GM13977 (cell line): ENCODE data around the gene GPC5.

Source experiments
- DNase-seq: peaks from one replicate; pipeline ENCODE4 v3.0.0; 2012; ENCODE audit warnings: low spot score
- CTCF ChIP-seq: IDR thresholded peaks from 2 replicates; pipeline ENCODE4 v1.5.1; 2012; ENCODE audit warnings: mild to moderate bottlenecking, control low read depth; ENCODE audit not compliant: insufficient read depth; ENCODE audit errors: extremely low read depth, missing control alignments
- in situ Hi-C: fragments of 300-500 bp; cut with MboI; formaldehyde crosslinking; loops from one replicate; pipeline ENCODE4 v1.12.0; 2022; ENCODE audit warnings: low sequenced_read_pairs, low pct_unique_long_range_greater_than_20kb, mixed read lengths, inconsistent platforms; ENCODE audit not compliant: unreplicated experiment

GPC5 gene

DNA sequence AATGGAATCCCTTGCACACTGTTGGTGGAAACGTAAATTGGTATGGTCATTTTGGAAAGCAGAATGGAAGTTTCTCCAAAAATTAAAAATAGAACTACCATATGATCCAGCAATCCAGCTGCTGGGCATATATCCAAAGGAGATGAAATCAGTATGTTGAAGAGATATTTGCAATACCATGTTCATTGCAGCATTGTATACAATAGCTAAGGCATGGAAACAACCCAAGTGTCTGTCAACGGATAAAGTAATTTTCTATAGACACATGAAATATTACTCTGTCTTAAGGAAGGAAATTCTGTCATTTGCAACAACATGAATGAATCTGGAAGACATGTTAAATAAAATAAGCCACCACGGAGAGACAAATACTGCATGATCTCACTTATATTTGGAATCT is 124.7 kb downstream of the GPC5 start:
- in situ Hi-C loops: no loop called here
- no peak for TF ChIP-seq CTCF
- DNase-seq: no peak

- DNase-seq: no peak
- in situ Hi-C loops: no loop called here
- no peak for TF ChIP-seq CTCF
Observed at GRCh38 chr13:91526543-91527033, 128.2 kb downstream of the GPC5 start.

DNA sequence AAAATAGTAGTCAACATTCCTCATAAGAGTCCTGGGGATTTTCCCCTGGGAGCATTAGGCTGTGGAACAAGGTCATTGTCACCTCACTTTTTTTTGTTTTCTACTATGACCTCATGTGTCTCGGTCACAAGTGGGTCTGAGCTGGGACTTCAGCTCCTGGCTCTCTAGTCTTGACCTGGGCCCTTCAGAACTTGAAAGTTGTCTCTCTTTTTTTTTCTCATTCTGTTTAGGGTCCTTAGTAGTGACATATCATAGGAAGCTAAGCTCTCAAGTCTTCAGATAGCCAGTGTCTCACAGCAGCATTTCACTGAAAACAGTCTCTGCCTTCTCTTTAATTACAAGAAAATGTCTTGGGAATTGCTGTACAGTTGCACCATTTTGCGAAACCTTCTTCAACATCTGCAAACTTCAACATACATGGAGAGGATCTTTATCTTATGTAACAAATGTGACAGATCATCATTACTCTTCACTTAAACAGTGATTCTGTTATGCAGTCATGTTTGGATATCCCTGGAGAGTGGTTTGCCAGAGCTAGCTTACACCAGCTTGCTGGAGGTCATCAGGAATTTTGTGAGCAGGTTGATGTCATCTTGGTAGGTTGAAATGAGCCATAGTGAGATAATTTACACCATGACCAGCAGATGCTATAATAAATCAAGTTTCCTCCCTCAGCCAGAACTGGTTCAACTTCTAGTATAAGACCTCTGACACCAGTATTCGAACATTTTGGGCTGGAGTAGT is 131.5 kb downstream of the GPC5 start:
- DNase-seq: no peak
- no peak for TF ChIP-seq CTCF
- in situ Hi-C loops: no loop called here

DNA sequence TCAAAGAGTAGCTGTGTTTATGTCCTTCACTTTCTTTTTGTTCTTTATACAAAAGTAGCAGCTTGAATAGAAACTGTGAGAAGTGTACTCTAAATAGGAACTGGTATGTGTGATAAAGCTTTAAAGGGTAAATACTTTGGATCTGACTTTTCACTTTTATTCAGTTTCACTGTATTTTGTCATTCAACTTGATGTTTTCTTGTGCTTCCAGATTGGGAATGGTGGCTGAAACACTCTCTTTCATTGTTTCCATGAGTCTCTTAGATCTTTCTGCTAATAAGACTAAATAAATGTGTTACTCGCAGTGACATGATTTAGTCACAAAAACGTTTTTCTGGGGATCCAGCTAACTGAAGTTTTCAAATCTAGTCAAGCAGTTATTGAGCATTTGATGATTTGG is 133.2 kb downstream of the GPC5 start:
- in situ Hi-C loops: no loop called here
- no peak for DNase-seq
- no peak for TF ChIP-seq CTCF

GRCh38 chr13:91533354-91533753 is 134.9 kb downstream of the GPC5 start:
- DNase-seq: no peak
- in situ Hi-C loops: no loop called here
- TF ChIP-seq CTCF: no peak

- no peak for DNase-seq
- no peak for TF ChIP-seq CTCF
- in situ Hi-C loops: no loop called here
Observed at GRCh38 chr13:91534996-91535395, 136.6 kb downstream of the GPC5 start.

GRCh38 chr13:91537376-91537775 is 139.0 kb downstream of the GPC5 start:
- TF ChIP-seq CTCF: no peak
- DNase-seq: no peak
- in situ Hi-C loops: no loop called here
